B cell (primary cell): ENCODE data around the gene TMX1. TPM values are rescaled to one million over a fixed set of nuclear protein-coding genes. Genes with fewer than 3 reads are reported as not detected.

Experiments
- ATAC-seq: fragments of 200-7000 bp; cut with Tn5 transposase; one replicate; pipeline ENCODE4 v1.10.0; 2021; ENCODE audit warnings: low read depth, mild to moderate bottlenecking, moderate number of reproducible peaks, moderate library complexity
- CTCF ChIA-PET: fragments of 350-600 bp; sonication (Branson Sonifier 250); formaldehyde crosslinking; loops from one replicate; lab custom pipeline; 2021; ENCODE audit warnings: antibody characterized with exemption, inconsistent platforms; lab: Charles Lee
- POLR2A ChIA-PET: fragments of 350-600 bp; sonication (Branson Sonifier 250); formaldehyde crosslinking; loops from one replicate; lab custom pipeline; 2021; ENCODE audit warnings: antibody characterized with exemption; lab: Charles Lee
- DNase-seq: peaks from one replicate; pipeline ENCODE4 v3.0.0; 2013
- H2AFZ ChIP-seq: 2 replicates; pipeline ENCODE4 v1.6.1; 2012; ENCODE audit warnings: mild to moderate bottlenecking, low read depth, low read length; ENCODE audit not compliant: insufficient read depth, poor library complexity, severe bottlenecking
- H3K27ac ChIP-seq, 2 donors: 1 replicate in 1 of 2; 2 replicates in 1 of 2; pipeline ENCODE4 v1.5.1; 2012 to 2013; ENCODE audit warnings: low read length in 2 of 2, mild to moderate bottlenecking in 2 of 2, moderate library complexity in 1 of 2
- H3K27me3 ChIP-seq, 4 experiments: fragments of 200-600 bp in 1 of 4; sonication (generic) in 1 of 4; replicated peaks in 1 of 4; 1 replicate in 2 of 4; 2 replicates in 2 of 4; pipeline versions ENCODE4 v1.6.1 to v1.7.0; 2013 to 2016; ENCODE audit warnings: low read length in 3 of 4, mild to moderate bottlenecking in 2 of 4, mixed read lengths in 1 of 4, moderate library complexity in 1 of 4; ENCODE audit not compliant: insufficient read depth in 4 of 4, control insufficient read depth in 3 of 4; ENCODE audit errors: control extremely low read depth in 1 of 4
- H3K36me3 ChIP-seq, 2 experiments: replicated peaks in 1 of 2; 1 replicate in 1 of 2; 2 replicates in 1 of 2; pipeline versions ENCODE4 v1.6.1 to v1.7.1; 2013; ENCODE audit warnings: low read length in 1 of 2; ENCODE audit not compliant: insufficient read depth in 2 of 2, control insufficient read depth in 1 of 2; ENCODE audit errors: control extremely low read depth in 1 of 2, extremely low read depth in 1 of 2
- H3K4me1 ChIP-seq, 2 donors: fragments of 200-600 bp in 1 of 2; sonication (generic) in 1 of 2; 1 replicate in 1 of 2; 2 replicates in 1 of 2; pipeline versions ENCODE4 v1.5.1 to v1.6.1; 2013 to 2017; ENCODE audit warnings: low read length in 2 of 2; ENCODE audit not compliant: control insufficient read depth in 2 of 2, insufficient read depth in 2 of 2
- H3K4me2 ChIP-seq: replicated peaks from 2 replicates; pipeline ENCODE3; 2012; ENCODE audit warnings: mild to moderate bottlenecking, low read depth, low read length; ENCODE audit not compliant: poor library complexity, severe bottlenecking
- H3K4me3 ChIP-seq, 5 experiments: fragments of 200-600 bp in 1 of 5; sonication (generic) in 1 of 5; 1 replicate in 3 of 5; 2 replicates in 2 of 5; pipeline versions ENCODE4 v1.5.1 to v1.7.0; 2011 to 2016; ENCODE audit warnings: low read length in 4 of 5, mild to moderate bottlenecking in 4 of 5, low read depth in 2 of 5, control low read depth in 1 of 5, moderate library complexity in 1 of 5; ENCODE audit not compliant: insufficient read depth in 1 of 5; ENCODE audit errors: control extremely low read depth in 1 of 5, extremely low read depth in 1 of 5
- H3K79me2 ChIP-seq: fragments of 200-600 bp; sonication (generic); one replicate; pipeline ENCODE4 v1.6.0; 2016; ENCODE audit warnings: low read length; ENCODE audit not compliant: control insufficient read depth, insufficient read depth
- H3K9ac ChIP-seq: fragments of 200-600 bp; sonication (generic); 2 replicates; pipeline ENCODE4 v1.6.1; 2017; ENCODE audit warnings: mild to moderate bottlenecking, low read length, moderate library complexity
- H3K9me3 ChIP-seq, 3 donors: one replicate each; pipeline versions ENCODE4 v1.6.1 to v1.7.1; 2013; ENCODE audit warnings: low read length in 2 of 3; ENCODE audit not compliant: control insufficient read depth in 2 of 3, insufficient read depth in 1 of 3; ENCODE audit errors: control extremely low read depth in 1 of 3
- H4K20me1 ChIP-seq: 2 replicates; pipeline ENCODE4 v1.6.0; 2012; ENCODE audit warnings: mild to moderate bottlenecking, low read length; ENCODE audit not compliant: insufficient read depth, control insufficient read depth, poor library complexity, severe bottlenecking
- H3K27ac Mint-ChIP-seq: one replicate; pipeline ENCODE4 v1.8.0; 2021; ENCODE audit warnings: mixed read lengths
- H3K27me3 Mint-ChIP-seq: one replicate; pipeline ENCODE4 v1.8.0; 2021; ENCODE audit warnings: mixed read lengths
- H3K4me1 Mint-ChIP-seq: one replicate; pipeline ENCODE4 v1.8.0; 2021; ENCODE audit warnings: mixed read lengths
- H3K4me3 Mint-ChIP-seq: one replicate; pipeline ENCODE4 v1.8.0; 2021; ENCODE audit warnings: mixed read lengths
- H3K9me3 Mint-ChIP-seq: one replicate; pipeline ENCODE4 v1.8.0; 2022; ENCODE audit warnings: mixed read lengths; ENCODE audit not compliant: insufficient read depth
- EZH2 ChIP-seq: IDR thresholded peaks from 2 replicates; pipeline ENCODE4 v1.6.1; 2012; ENCODE audit warnings: borderline replicate concordance, low read depth, mild to moderate bottlenecking, moderate library complexity, low read length; ENCODE audit not compliant: insufficient read depth, poor library complexity, severe bottlenecking
- WGBS: methylation state at CpG from one replicate; pipeline ENCODE4 v1.1.5; 2013; ENCODE audit warnings: missing lambda C conversion rate; ENCODE audit not compliant: insufficient coverage; 5-methylcytosine and 5-hydroxymethylcytosine counted together
- intact Hi-C: fragments of 100-400 bp; cut with micrococcal nuclease; formaldehyde crosslinking; loops from one replicate; pipeline ENCODE4 v1.10.0; 2022
- polyA plus RNA-seq: library from polyadenylated mRNA; depleted of rRNA; stranded (reverse); fragments of >200 nt; gene quantifications from 2 replicates; pipeline ENCODE4 v1.2.3, GENCODE V29; 2012
- total RNA-seq, 2 donors: library from RNA; stranded (reverse); fragments of 120-200 nt in 1 of 2; gene quantifications; 1 replicate in 1 of 2; 2 replicates in 1 of 2; pipeline versions ENCODE4 v1.2.3 to v1.2.4, GENCODE V29; 2013 to 2022
- TF ChIP-seq, protein P1 (sequence below): fragments of 200-600 bp; IDR thresholded peaks from one replicate; pipeline ENCODE4 v1.8.0; 2022; ENCODE audit warnings: antibody characterized with exemption, mild to moderate bottlenecking

TMX1 gene
- total and polyA plus RNA-seq, 2 donors (not counting 1 experiment from before 2014, with no cell fraction given): 4.8 to 26.4 TPM

DNA sequence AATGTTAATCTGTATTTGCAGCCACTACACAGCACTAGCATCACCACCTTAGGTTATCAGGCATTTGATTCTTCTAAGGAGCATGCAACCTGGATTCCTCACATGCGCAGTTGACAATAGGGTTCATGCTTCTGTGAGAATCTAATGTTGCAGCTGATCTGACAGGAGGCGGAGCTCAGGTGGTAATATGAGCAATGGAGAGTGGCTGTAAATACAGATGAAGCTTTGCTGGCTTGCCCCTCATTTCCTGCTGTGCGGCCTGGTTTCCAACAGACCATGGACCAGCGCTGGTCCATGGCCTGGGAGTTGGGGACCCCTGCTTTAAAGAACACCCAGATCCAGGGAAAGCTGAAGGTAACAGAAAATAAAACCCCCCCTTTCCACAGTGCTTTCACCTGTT lies 51.0 kb downstream of the TMX1 start:
- Histone ChIP-seq H3K4me1 (no peaks in the 10 kb centered on the region), H3K79me2 (no peaks in the 10 kb centered on the region), H3K36me3 (no peaks in the 10 kb centered on the region), H3K27ac (no peak overlapping the region), H2AFZ (no peak overlapping the region), H3K9me3 (no peaks in the 10 kb centered on the region), H3K4me3 (no peak overlapping the region), H4K20me1 (no peaks in the 10 kb centered on the region), H3K27me3 (no peaks in the 10 kb centered on the region), H3K9ac (no peak overlapping the region), H3K4me2 (no peak overlapping the region)
- no peak for ATAC-seq
- H3K9me3 Mint-ChIP-seq: no peaks in the 10 kb centered on the region
- no peak overlapping the region for H3K27ac Mint-ChIP-seq
- CTCF ChIA-PET: no interaction called here
- intact Hi-C loops: no loop called here
- WGBS: 100% methylated on average over 3 of the region's 4 CpGs
- DNase-seq: no peak
- H3K4me3 Mint-ChIP-seq: no peak overlapping the region
- TF ChIP-seq, protein P1, sequence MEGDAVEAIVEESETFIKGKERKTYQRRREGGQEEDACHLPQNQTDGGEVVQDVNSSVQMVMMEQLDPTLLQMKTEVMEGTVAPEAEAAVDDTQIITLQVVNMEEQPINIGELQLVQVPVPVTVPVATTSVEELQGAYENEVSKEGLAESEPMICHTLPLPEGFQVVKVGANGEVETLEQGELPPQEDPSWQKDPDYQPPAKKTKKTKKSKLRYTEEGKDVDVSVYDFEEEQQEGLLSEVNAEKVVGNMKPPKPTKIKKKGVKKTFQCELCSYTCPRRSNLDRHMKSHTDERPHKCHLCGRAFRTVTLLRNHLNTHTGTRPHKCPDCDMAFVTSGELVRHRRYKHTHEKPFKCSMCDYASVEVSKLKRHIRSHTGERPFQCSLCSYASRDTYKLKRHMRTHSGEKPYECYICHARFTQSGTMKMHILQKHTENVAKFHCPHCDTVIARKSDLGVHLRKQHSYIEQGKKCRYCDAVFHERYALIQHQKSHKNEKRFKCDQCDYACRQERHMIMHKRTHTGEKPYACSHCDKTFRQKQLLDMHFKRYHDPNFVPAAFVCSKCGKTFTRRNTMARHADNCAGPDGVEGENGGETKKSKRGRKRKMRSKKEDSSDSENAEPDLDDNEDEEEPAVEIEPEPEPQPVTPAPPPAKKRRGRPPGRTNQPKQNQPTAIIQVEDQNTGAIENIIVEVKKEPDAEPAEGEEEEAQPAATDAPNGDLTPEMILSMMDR: no peak
- no peak for TF ChIP-seq EZH2
- H3K4me1 Mint-ChIP-seq: no peaks in the 10 kb centered on the region
- no peaks in the 10 kb centered on the region for H3K27me3 Mint-ChIP-seq
- POLR2A ChIA-PET: no interaction called here

DNA sequence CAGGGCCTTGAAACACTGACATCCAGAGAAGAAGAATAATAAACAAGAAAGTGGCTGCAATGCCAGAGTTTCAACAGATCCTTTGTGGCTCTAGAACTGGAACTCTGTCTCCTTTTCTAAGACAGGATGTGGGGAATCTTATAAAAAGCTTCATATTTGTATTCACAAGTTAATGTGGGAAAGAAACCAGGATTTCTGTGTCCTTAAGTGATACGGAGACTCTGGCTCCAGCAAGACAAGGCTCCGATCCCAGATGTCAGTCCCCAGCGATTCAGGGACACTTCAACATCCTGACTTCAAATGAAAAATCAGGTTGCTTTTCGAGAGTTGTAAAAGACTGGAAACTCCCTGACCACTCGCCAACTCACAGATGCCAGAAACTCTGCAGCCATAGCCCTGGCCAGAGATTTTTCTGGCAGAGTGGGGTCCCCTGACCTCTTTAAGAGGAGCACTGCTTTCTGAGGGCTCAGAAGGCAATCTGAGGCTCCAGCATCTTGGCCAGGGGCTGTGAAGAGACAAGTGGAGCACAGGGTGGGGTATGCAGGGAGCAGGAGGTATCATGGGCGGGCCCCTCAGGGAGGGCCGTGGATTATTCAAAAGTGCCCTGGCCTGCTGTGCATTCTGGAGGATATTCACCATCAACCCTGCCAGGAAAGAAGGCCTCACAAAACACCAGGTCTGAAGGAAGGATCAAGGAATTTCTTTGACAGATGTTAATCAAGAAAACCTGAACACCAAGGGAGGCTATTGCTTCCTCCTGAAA lies 53.3 kb downstream of the TMX1 start:
- no peak overlapping the region for H2AFZ ChIP-seq
- no peak overlapping the region for H3K27ac ChIP-seq
- H3K9me3 ChIP-seq: no peaks in the 10 kb centered on the region
- no peak overlapping the region for H3K4me2 ChIP-seq
- Mint-ChIP-seq H3K9me3 (no peaks in the 10 kb centered on the region), H3K27me3 (peaks cover 4% of the 10 kb centered on the region), H3K4me3 (no peak overlapping the region), H3K4me1 (no peaks in the 10 kb centered on the region), H3K27ac (no peak overlapping the region)
- H3K9ac ChIP-seq: no peak overlapping the region
- ChIA-PET POLR2A (no interaction called here), CTCF (interaction anchor here (1.0 to 1.2 kb wide), 3 partner anchors 10 to 483 kb away, joined by 3 to 5 read pairs (median 3); no protein-coding TSS in a partner anchor)
- no peaks in the 10 kb centered on the region for H3K27me3 ChIP-seq
- intact Hi-C loops: no loop called here
- no peaks in the 10 kb centered on the region for H3K36me3 ChIP-seq
- H3K4me3 ChIP-seq: no peak overlapping the region
- H3K4me1 ChIP-seq: no peaks in the 10 kb centered on the region
- H3K79me2 ChIP-seq: no peaks in the 10 kb centered on the region
- no peak for ATAC-seq
- H4K20me1 ChIP-seq: no peaks in the 10 kb centered on the region
- 97% methylated on average over 5 of the region's 7 CpGs for whole genome bisulfite sequencing
- DNase-seq: no peak
- no peak for TF ChIP-seq EZH2
- TF ChIP-seq, protein P1: no peak
